ENCODE results near the gene LCN2. TPM values are rescaled to one million over a fixed set of nuclear protein-coding genes. Genes with fewer than 3 reads are reported as not detected.
"Not testable (repeated sequence)": the region's sequence is repeated elsewhere in the genome, so short reads cannot be mapped to it uniquely, and the experiment has no call there.

LCN2 gene
- total RNA-seq, 1 experiment from 2014 or later: not detected

DNA sequence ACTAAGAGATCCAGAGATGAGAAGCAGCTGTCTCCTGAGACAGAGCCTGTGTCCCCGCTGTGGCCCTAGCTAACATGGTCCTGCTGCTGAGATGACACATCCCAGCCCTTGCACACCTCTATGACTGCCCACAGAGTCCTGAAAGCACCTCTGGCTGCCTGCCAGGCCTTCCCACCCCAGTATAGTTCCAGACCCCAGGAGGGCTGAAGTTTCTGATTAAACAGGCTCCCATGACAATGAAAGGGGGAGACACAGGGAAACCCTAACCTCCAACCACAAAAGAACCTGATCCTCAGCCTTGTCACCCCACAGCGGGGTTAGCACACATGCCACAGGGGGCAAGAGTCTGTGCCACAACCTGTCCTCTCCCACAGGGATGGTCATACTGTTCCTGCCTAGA lies 26.5 kb downstream of the LCN2 start:
- in situ Hi-C loops (cut with HindIII; ENCODE audit: low pct_unique_long_range_greater_than_20kb, low sequenced_read_pairs): no loop called here
- DNase-seq (ENCODE audit: low read depth, low spot score): no peak

DNA sequence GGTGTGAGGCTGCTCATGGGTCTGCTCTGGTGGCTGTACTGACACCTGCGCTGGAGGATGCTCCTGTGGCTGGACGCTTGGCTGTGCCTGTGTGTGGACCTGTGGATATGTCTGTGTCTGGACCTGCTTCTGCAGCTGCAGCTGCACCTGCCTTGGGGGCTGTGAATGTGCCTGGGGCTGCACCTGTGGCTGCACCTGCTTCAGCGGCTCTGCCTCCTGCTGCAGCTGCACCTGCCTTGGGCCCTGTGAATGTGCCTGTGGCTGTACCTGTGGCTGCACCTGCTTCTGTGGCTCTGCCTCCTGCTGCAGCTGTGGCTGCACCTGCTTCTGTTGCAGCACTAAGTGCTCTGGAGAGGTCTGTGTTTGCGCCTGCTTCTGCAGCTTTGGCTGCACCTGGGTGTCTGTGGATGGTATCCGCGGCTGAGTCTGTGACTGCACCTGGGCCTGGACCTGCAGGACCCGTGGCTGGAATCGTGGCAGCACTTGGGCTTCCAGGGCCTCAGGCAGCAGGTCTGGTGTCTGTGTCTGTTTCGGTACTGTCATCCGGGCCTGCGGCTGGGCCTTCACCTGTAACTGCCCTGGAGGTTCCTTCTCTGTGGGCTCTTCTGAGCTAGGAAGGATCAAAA lies 29.7 kb downstream of the LCN2 start:
- in situ Hi-C loops (cut with HindIII; ENCODE audit: low pct_unique_long_range_greater_than_20kb, low sequenced_read_pairs): no loop called here
- no peak for DNase-seq (ENCODE audit: low read depth, low spot score)

DNA sequence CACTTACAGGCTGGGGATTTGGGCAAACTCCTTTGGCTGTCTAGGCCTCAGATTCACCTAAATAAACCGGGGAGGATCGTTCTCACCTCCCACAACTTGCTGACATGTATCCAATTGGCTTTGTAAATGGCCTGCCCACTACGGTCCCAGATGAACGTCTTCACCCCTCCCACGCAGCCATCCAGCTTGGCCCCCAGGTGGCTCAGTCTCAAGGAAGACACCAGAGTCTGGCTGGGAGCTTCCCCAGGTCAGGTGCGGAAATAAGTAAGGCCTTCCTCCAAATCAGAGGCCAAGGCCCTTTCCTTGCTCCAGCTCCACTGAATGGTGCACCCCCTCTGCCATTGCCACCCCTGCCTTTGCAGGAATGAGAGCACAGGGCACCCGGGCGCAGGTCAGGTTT lies 30.7 kb downstream of the LCN2 start:
- in situ Hi-C loops (cut with HindIII; ENCODE audit: low pct_unique_long_range_greater_than_20kb, low sequenced_read_pairs): no loop called here
- DNase-seq (ENCODE audit: low read depth, low spot score): no peak

DNA sequence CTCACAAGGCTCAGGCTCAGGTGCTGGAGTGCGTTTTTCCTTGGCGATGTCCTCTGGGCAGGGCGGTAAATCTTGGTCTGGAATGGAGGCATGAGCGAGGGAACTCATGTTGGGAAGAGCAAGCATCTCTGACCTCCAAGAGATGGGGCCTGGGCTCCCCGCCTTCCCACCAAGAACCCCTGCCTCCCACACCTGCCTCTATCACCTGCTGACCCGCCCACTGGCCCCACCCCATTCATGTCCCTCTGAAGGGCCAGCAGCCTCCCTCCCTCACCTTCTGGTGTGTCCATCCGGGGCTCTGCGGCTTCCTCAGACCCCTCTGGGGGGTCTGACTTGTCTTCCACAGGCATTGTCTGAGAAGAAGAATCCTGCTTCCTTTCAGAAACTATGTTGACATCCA lies 31.2 kb downstream of the LCN2 start:
- in situ Hi-C loops (cut with HindIII; ENCODE audit: low pct_unique_long_range_greater_than_20kb, low sequenced_read_pairs): no loop called here
- DNase-seq (ENCODE audit: low read depth, low spot score): no peak

DNA sequence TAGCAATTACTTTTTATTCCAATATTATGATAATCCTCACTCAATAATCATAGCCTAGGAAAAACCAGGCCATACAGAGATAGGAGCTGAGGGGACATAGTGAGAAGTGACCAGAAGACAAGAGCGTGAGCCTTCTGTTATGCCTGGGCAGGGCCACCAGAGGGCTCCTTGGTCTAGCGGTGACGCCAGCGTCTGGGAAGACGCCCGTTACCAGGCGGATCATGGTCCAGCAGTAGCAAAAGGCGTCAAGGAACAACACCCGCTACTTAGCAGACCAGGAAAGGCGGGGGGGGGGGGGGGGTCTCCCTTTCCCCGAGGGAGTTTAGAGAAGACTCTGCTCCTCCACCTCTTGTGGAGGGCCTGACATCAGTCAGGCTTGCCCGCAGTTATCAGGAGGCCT lies 32.2 kb downstream of the LCN2 start:
- in situ Hi-C loops (cut with HindIII; ENCODE audit: low pct_unique_long_range_greater_than_20kb, low sequenced_read_pairs): not testable (repeated sequence)

DNA sequence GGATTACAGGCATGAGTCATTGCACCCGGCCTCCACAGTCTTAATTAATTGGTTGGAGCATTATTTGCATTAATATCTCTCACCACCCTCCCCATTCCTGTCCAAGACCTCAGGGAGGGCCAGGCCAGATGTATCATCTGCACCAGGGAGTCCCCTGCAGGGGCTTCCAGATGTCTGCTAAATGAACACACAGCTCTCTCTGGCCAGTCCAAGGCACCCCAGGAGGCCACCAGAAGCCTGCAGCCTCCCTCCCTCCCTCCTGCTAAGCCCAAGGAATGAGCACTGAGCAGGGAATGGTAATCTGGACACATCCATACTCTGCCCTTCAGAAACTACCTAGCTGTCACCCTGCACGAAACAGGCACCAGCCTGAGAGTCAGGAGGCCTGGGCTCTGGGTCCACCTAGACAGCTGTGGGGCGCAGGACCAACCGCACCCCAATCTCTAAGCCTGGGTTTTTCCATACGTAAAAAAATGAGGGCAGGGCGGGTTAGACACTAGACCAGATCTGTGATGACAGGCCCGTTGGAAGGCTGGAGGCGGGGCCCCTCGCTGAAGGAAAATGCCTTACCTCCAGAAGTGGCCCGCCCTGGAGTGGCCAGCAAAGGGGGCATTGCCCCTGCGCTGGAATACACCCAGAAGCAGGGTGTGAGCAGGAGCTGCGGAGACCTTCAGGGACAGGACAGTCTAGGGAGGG lies 33.8 kb downstream of the LCN2 start:
- in situ Hi-C loops (cut with HindIII; ENCODE audit: low pct_unique_long_range_greater_than_20kb, low sequenced_read_pairs): no loop called here
- no peak for DNase-seq (ENCODE audit: low read depth, low spot score)

More for the DNA sequence above, 32.2 kb downstream of the LCN2 start:
- peak; percentile 68 for DNase-seq (ENCODE audit: low read depth, low spot score)

DNA sequence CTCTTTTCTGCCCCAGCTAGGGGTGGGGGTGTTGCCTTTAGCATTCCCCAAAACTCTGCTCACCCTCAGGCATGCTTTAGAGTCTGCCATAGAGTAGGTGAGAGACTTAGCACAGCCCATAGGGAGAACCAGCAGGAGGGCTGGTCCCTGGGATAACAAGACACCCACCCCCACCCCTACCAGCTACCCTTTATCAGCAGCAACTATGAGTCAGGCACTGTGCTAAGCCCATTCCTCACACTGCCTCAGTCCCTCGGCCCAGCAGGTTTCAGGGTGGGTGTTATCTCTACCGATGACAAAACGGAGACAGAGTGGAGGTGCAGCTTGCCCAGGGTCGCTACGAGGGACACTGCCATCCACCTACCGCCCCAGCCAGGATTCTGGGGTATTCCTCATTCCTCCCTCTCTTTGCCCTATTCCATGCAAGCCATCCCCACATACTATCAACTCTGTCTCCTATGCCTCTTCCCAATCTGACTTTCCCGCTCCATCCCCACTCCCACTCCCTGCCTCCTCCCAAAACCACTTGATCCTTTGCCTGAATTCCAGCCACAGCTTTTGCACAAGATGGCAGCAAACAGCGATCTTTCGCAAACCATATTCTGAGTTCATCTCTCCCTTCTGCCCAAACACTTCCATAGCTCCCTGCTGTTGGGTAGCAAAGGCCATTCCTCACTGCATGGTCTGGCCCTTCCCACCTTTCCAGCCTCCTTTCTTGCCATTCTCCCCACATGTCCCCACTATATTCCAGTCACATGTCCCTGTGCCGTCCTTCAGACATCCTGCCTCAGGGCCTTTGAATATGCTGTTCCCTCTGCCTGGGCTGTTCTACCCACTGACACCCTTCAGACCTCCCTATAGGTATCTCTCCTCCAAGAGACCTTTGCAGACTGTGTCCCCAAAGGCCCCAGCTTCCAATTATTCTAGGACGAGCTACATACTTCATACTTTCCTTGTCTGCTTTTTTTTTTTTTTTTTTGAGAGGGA lies 37.0 kb downstream of the LCN2 start:
- in situ Hi-C loops (cut with HindIII; ENCODE audit: low pct_unique_long_range_greater_than_20kb, low sequenced_read_pairs): no loop called here
- no peak for DNase-seq (ENCODE audit: low read depth, low spot score)

DNA sequence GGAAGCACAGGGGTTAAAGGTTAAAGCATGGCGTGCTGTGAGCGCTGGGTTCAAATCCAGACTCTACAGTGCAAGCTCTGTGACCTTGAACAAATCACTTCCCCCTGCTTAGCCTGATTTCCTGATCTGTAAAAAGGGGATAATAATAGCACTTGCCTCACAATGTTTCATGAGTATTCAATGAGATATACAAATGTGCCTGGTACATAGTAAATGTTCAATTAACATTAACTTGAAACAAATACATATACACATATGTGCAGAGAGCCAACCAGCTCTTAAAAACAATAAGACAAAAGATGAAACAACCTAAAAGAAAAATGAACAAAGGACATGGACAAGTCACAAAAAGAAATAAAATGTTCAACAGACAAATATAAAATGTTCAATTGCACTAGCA lies 38.1 kb downstream of the LCN2 start:
- DNase-seq (ENCODE audit: low read depth, low spot score): no peak
- in situ Hi-C loops (cut with HindIII; ENCODE audit: low pct_unique_long_range_greater_than_20kb, low sequenced_read_pairs): no loop called here

DNA sequence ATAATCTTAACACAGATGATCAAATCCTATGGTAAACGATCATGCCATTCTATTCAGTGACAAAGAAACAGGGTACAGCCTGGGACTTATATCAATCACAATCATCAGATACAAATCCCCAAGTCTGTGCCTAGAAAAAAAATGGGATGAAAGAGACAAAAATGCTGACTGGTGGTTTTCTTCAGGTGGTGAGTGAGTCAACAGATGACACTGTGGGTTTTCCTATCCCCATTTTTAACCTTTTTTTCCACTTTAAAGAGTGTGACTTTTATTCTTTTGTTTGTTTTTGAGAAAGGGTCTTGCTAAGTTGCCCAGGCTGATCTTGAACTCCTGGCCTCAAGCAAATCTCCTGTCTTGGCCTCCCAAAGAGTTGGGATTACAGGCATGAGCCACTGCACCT lies 39.0 kb downstream of the LCN2 start:
- in situ Hi-C loops (cut with HindIII; ENCODE audit: low pct_unique_long_range_greater_than_20kb, low sequenced_read_pairs): no loop called here

DNA sequence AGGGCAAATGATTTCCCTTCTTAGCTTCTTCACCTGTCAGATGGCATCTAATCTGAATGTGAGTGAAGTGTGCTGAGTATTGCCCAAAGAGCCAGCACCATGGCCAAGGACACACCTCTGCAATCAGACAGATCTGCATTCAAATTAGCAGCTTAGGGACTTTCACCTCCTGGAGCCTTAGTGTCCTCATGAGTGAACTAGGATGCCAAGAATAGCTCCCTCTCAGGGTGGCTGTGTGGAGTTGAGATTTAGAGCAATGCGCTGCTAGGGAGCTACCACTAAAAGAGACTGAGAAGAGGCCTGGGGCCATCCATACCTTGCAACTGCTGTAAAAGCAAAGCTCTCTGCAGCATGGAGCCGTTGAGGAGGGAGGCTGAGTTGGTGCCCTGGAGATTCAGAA lies 40.8 kb downstream of the LCN2 start:
- no peak for DNase-seq (ENCODE audit: low read depth, low spot score)
- in situ Hi-C loops (cut with HindIII; ENCODE audit: low pct_unique_long_range_greater_than_20kb, low sequenced_read_pairs): no loop called here

More for the DNA sequence above, 39.0 kb downstream of the LCN2 start:
- DNase-seq (ENCODE audit: low read depth, low spot score): no peak

DNA sequence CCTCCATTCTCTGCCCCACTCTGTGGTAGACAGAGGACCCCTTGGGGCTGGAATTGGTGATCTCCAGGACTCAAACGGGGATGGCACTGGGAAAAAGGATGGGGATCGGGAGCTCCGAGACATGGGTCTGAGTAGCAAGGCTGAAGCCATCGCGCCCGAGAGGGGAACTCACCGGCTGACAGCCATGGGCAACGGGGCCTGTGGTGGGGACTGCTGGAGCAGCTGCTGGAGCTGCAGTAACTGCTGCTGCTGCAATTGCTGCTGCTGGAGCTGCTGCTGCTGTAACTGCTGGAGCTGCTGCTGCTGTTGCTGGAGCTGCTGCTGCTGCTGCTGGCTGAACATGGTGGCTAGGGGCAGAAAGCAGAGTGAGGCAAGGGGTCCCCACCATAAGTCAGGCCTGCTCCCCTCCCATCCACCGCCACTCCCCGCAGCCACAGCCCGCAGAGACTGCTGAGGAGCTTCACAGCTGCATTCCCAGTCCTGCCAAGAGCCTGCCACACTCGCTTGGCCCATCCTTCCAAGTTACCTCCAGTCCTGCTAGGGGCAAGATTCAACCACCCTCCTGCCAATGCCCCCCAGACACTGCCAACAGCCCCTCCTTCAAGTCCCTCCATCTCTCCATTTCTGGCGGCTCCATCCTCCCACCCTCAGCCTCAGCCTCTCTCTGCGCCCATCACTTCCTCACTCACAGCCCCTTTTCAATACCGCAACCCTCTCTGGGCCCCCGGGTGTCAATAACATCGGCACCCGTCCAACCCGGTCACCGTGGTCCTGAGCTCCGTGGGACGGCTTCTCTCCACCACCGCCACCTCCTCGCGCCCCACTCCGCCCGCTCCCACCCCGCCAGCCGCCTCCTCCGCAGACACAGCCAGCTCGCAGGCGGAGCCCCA lies 41.5 kb downstream of the LCN2 start:
- in situ Hi-C loops (cut with HindIII; ENCODE audit: low pct_unique_long_range_greater_than_20kb, low sequenced_read_pairs): no loop called here
- no peak for DNase-seq (ENCODE audit: low read depth, low spot score)

DNA sequence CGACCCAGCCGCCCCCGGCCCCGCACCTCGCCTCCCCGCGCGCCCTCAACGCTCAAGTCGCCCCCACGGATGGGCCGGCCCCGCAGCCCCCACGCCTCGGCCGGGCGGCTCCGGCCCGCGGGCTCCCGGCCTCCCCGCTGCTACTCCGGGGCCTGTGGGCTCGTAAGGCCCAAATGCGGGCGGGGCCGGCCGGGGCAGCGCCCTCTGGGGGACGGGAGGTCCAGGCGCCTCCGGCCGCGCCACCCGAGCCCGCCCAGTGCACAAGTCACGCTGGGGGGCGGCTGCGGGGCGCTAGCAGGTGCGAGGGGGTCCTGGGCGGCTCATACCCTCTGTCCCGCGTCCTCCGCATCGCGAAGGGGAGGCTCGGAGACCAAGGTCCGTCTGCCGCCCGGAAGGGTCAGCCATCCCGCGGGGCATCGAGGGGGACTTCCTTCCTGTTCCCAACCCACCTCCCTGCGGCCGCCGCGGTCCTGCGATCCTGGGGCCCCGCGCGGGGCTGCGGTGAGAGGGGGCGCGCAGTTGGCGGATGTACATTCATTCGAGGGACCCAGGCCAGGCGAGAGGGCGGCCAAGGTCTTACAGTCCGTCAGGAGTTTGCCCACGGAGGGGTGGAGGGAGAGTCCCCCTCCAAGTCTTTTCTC lies 42.3 kb downstream of the LCN2 start, which contains the start of gene CIZ1:
Gene CIZ1, minus strand, starts transcription at position 167 of the 641 bp plus-strand sequence. CDS start 715 bp downstream, outside the sequence.
- DNase-seq (ENCODE audit: low read depth, low spot score): peak; percentile 67
- in situ Hi-C loops (cut with HindIII; ENCODE audit: low pct_unique_long_range_greater_than_20kb, low sequenced_read_pairs): no loop called here

DNA sequence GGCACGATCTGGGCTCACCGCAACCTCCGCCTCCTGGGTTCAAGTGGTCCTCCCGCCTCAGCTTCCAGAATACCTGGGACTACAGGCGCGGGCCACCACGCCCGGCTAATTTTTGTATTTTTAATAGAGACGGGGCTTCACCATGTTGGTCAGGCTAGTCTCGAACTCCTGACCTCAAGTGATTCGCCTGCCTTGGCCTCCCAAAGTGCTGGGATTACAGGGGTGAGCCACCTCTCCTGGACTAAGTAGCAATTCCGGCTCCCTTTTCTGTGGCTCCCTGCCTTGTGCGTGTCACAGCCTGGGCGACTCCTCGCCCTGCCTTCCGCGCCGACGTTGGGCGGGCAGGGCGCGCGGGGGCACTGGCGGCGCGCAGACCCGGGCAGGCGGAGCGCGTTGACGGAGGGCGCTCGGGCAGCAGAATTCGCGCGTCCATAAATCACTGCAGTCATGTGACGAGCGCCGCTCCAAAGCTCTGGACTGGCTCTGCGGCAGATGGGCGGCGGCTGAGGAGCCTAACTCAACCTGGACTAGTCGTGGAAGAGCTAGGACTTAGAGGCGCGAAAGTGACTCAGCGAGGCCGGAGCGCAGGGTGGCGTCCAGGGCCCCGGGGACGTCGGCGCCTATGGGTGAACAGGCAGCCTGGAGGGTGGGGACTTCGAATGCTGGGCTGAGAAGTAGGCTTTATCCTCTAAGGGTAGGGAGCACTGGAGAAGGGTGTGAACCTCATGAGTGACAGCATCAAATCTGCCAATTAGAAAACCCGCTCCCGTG lies 43.5 kb downstream of the LCN2 start:
- in situ Hi-C loops (cut with HindIII; ENCODE audit: low pct_unique_long_range_greater_than_20kb, low sequenced_read_pairs): no loop called here
- DNase-seq (ENCODE audit: low read depth, low spot score): peak; percentile 29

DNA sequence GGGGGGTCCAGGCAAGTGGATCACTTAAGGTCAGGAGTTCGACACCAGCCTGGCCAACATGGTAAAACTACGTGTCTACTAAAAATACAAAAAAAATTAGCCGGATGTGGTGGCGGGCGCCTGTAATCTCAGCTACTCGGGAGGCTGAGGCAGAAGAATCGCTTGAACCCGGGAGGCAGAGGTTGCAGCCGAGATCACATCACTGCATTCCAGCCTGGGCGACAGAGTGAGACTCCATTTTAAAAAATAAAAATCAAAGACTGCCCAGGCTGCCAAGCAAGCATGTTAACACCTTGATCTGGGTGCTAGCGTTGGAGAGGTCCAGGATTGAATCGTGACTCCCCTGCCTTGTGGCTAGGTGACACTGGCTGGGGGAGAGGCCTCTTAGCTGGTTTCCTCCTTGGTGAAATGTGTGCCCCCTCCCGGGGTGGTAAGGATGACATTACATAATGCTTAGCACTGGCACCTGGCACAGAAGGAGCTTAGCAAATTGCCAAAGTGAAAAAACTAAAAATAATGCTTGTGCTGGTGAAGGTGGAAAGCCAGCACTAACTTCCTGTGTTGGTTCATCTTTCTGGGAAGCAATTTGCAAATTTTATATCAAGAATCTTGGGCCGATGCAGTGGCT lies 44.3 kb downstream of the LCN2 start:
- in situ Hi-C loops (cut with HindIII; ENCODE audit: low pct_unique_long_range_greater_than_20kb, low sequenced_read_pairs): no loop called here
- DNase-seq (ENCODE audit: low read depth, low spot score): no peak

DNA sequence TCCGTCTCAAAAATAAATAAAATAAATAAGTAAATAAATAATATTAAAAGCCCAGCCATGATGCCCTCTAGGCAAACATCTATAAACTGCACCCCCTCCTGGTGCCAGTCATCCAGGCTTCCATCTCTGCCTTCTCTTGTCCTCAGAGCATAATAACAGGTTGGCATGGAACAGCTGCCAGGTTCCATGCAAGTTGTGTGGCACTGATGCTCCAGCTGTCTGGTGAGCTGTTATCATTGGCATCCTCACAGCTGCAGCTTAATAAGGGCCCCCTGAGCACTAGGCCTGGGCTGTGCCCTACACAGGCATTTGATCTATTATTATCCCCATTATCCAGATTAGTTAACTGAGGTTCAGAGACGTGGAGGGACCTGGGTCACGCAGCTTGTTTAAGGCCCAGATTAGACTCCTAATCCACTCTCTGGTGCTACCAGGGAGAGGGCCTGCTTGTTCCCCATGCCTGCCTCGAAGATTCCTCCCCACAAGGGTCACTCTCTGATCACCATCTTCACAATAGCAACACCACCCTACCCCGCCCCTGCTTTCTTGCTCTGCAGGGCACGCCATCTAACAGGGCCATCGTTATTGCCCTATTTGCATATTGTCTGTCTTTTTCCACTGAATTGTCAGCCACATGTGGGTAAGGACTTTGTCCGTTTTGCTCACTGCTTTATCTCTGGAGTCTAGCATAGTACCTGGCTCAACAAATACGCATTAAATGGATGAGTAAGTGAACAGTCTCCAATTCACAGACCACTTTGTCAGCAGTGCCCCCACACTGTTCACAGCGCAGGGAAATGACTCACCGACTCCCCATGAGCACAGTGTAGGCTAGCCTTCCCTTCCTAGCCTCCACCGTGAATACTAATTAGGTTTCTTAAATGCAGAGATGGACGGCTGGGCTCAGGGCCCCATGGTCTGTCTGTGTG lies 52.5 kb downstream of the LCN2 start:
- in situ Hi-C loops (cut with HindIII; ENCODE audit: low pct_unique_long_range_greater_than_20kb, low sequenced_read_pairs): no loop called here
- DNase-seq (ENCODE audit: low read depth, low spot score): no peak

Data from SK-MEL-5 (cell line).